Activated CD4-positive, alpha-beta memory T cell treated with anti-CD3 and anti-CD28 coated beads for 36 hours (primary cell): Measurements from ENCODE around the gene CARNS1. TPM values are rescaled to one million over a fixed set of nuclear protein-coding genes. Genes with fewer than 3 reads are reported as not detected.

Experiments
- CTCF ChIA-PET: fragments of 350-600 bp; sonication (Branson Sonifier 250); formaldehyde crosslinking; loops from one replicate; lab custom pipeline; 2021; ENCODE audit warnings: antibody characterized with exemption, inconsistent platforms; lab: Charles Lee
- POLR2A ChIA-PET: fragments of 350-600 bp; sonication (Branson Sonifier 250); formaldehyde crosslinking; loops from one replicate; lab custom pipeline; 2021; ENCODE audit warnings: antibody characterized with exemption; lab: Charles Lee
- DNase-seq: peaks from one replicate; pipeline ENCODE4 v3.0.0-alpha.2; 2020
- H3K27ac Mint-ChIP-seq: one replicate; pipeline ENCODE4 v1.8.0; 2021; ENCODE audit warnings: mixed read lengths
- H3K27me3 Mint-ChIP-seq: one replicate; pipeline ENCODE4 v1.8.0; 2021; ENCODE audit warnings: mixed read lengths
- H3K36me3 Mint-ChIP-seq: one replicate; pipeline ENCODE4 v1.8.0; 2021; ENCODE audit warnings: mixed read lengths
- H3K4me1 Mint-ChIP-seq: one replicate; pipeline ENCODE4 v1.8.0; 2021; ENCODE audit warnings: low read depth, mixed read lengths
- H3K4me3 Mint-ChIP-seq: one replicate; pipeline ENCODE4 v1.8.0; 2021; ENCODE audit warnings: mild to moderate bottlenecking, mixed read lengths
- H3K9me3 Mint-ChIP-seq: one replicate; pipeline ENCODE4 v1.8.0; 2021; ENCODE audit warnings: mixed read lengths
- intact Hi-C: fragments of 100-400 bp; cut with micrococcal nuclease; formaldehyde crosslinking; loops from one replicate; pipeline ENCODE4 v1.15.1; 2023
- total RNA-seq, 2 experiments: library from RNA; stranded (reverse); gene quantifications; one replicate each; pipeline ENCODE4 v1.2.3, GENCODE V29; 2021

Gene CARNS1
- total RNA-seq, 2 experiments from 2014 or later: 2.3 to 3.3 TPM

GRCh38 chr11:67390947-67391303 lies 24.6 kb upstream of the CARNS1 start:
- H3K9me3 Mint-ChIP-seq: no peaks in the 10 kb centered on the region
- no peaks in the 10 kb centered on the region for H3K36me3 Mint-ChIP-seq
- CTCF ChIA-PET: interaction anchor here (0.6 to 3.3 kb wide), 11 partner anchors 9 to 72 kb away, joined by 3 to 28 read pairs (median 6); partner anchors contain the start of gene PPP1CA
- POLR2A ChIA-PET: interaction anchor here (1.1 to 3.5 kb wide), 4 partner anchors 9 to 77 kb away, joined by 4 to 38 read pairs (median 6); partner anchors contain the start of genes PPP1CA and TBC1D10C
- DNase-seq: no peak
- H3K27ac Mint-ChIP-seq: peak overlapping the region; percentile 33
- H3K4me3 Mint-ChIP-seq: peak overlapping the region; percentile 92
- peaks cover 29% of the 10 kb centered on the region for H3K4me1 Mint-ChIP-seq
- intact Hi-C loops: loop anchor here (5.0 kb wide), 1 partner anchor 36 kb away; the partner anchor contains the start of gene RPS6KB2
- no peaks in the 10 kb centered on the region for H3K27me3 Mint-ChIP-seq

GRCh38 chr11:67391304-67392182 lies 23.9 kb upstream of the CARNS1 start, which contains the start of gene RAD9A:
Gene RAD9A (plus strand): TSS chr11:67391986. CDS start chr11:67392045, 59 bp downstream.
- CTCF ChIA-PET: interaction anchor here (0.6 to 3.3 kb wide), 16 partner anchors 9 to 96 kb away, joined by 3 to 28 read pairs (median 4); partner anchors contain the start of gene PPP1CA
- Mint-ChIP-seq H3K36me3 (peaks cover 3% of the 10 kb centered on the region), H3K4me1 (peaks cover 33% of the 10 kb centered on the region)

GRCh38 chr11:67392183-67392715 lies 23.2 kb upstream of the CARNS1 start:
- POLR2A ChIA-PET: interaction anchor here (0.7 to 3.5 kb wide), 9 partner anchors 10 to 152 kb away, joined by 3 to 38 read pairs (median 5); partner anchors contain the start of genes PPP1CA and TBC1D10C
- Mint-ChIP-seq H3K27me3 (no peaks in the 10 kb centered on the region), H3K36me3 (peaks cover 7% of the 10 kb centered on the region), H3K27ac (peak overlapping the region; percentile 76), H3K4me1 (peaks cover 40% of the 10 kb centered on the region), H3K9me3 (no peaks in the 10 kb centered on the region), H3K4me3 (peak overlapping the region; percentile 92)
- no peak for DNase-seq
- CTCF ChIA-PET: interaction anchor here (0.8 to 3.3 kb wide), 14 partner anchors 9 to 95 kb away, joined by 3 to 28 read pairs (median 6); partner anchors contain the start of gene PPP1CA
- intact Hi-C loops: loop anchor here (5.0 kb wide), 1 partner anchor 35 kb away; the partner anchor contains the start of gene RPS6KB2

More at GRCh38 chr11:67391304-67392182, 23.9 kb upstream of the CARNS1 start, which contains the start of gene RAD9A:
- POLR2A ChIA-PET: interaction anchor here (0.7 to 3.5 kb wide), 9 partner anchors 9 to 152 kb away, joined by 3 to 38 read pairs (median 5); partner anchors contain the start of genes PPP1CA and TBC1D10C
- intact Hi-C loops: loop anchor here (5.0 kb wide), 1 partner anchor 36 kb away; the partner anchor contains the start of gene RPS6KB2
- Mint-ChIP-seq H3K27ac (peak within 1 kb of the TSS; percentile 76), H3K9me3 (no peaks in the 10 kb centered on the region), H3K4me3 (peak within 1 kb of the TSS; percentile 92), H3K27me3 (no peaks in the 10 kb centered on the region)
- peak; percentile 95 for DNase-seq

GRCh38 chr11:67393437-67393836 lies 22.0 kb upstream of the CARNS1 start:
- H3K4me3 Mint-ChIP-seq: peak overlapping the region; percentile 92
- peaks cover 51% of the 10 kb centered on the region for H3K4me1 Mint-ChIP-seq
- ChIA-PET CTCF (interaction anchor here (1.4 to 3.3 kb wide), 2 partner anchors 10 to 42 kb away, joined by 3 to 24 read pairs; no protein-coding TSS in a partner anchor), POLR2A (interaction anchor here (3.5 kb wide), 1 partner anchor 9 kb away, joined by 38 read pairs; the partner anchor contains the start of genes PPP1CA and TBC1D10C)
- H3K9me3 Mint-ChIP-seq: no peaks in the 10 kb centered on the region
- H3K27me3 Mint-ChIP-seq: no peaks in the 10 kb centered on the region
- DNase-seq: no peak
- H3K36me3 Mint-ChIP-seq: peaks cover 16% of the 10 kb centered on the region
- H3K27ac Mint-ChIP-seq: no peak overlapping the region
- intact Hi-C loops: loop anchor here (5.0 kb wide), 1 partner anchor 34 kb away; the partner anchor contains the start of gene RPS6KB2

GRCh38 chr11:67393990-67394389 lies 21.5 kb upstream of the CARNS1 start:
- H3K36me3 Mint-ChIP-seq: peaks cover 18% of the 10 kb centered on the region
- no peak overlapping the region for H3K4me3 Mint-ChIP-seq
- no peaks in the 10 kb centered on the region for H3K9me3 Mint-ChIP-seq
- ChIA-PET CTCF (interaction anchor here (1.4 to 1.5 kb wide), 2 partner anchors 11 kb away, joined by 3 read pairs; no protein-coding TSS in a partner anchor), POLR2A (no interaction called here)
- peaks cover 54% of the 10 kb centered on the region for H3K4me1 Mint-ChIP-seq
- no peak overlapping the region for H3K27ac Mint-ChIP-seq
- no peak for DNase-seq
- no peaks in the 10 kb centered on the region for H3K27me3 Mint-ChIP-seq
- intact Hi-C loops: loop anchor here (5.0 kb wide), 1 partner anchor 33 kb away; the partner anchor contains the start of gene RPS6KB2

- H3K27me3 Mint-ChIP-seq: no peaks in the 10 kb centered on the region
- H3K9me3 Mint-ChIP-seq: no peaks in the 10 kb centered on the region
- peak overlapping the region; percentile 42 for H3K27ac Mint-ChIP-seq
- peaks cover 61% of the 10 kb centered on the region for H3K4me1 Mint-ChIP-seq
- ChIA-PET POLR2A (interaction anchor here (1.0 kb wide), 2 partner anchors 42 to 153 kb away, joined by 3 read pairs; partner anchors contain the start of gene PTPRCAP), CTCF (interaction anchor here (1.3 to 1.7 kb wide), 4 partner anchors 9 to 44 kb away, joined by 3 to 7 read pairs (median 4); no protein-coding TSS in a partner anchor)
- H3K36me3 Mint-ChIP-seq: peaks cover 29% of the 10 kb centered on the region
- intact Hi-C loops: no loop called here
- DNase-seq: no peak
- H3K4me3 Mint-ChIP-seq: no peak overlapping the region
Observed at GRCh38 chr11:67395555-67396258, 19.8 kb upstream of the CARNS1 start.

GRCh38 chr11:67396259-67396581 lies 19.3 kb upstream of the CARNS1 start:
- peaks cover 30% of the 10 kb centered on the region for H3K36me3 Mint-ChIP-seq
- CTCF ChIA-PET: interaction anchor here (1.3 to 1.7 kb wide), 3 partner anchors 14 to 44 kb away, joined by 4 to 7 read pairs (median 4); no protein-coding TSS in a partner anchor
- H3K4me3 Mint-ChIP-seq: no peak overlapping the region

GRCh38 chr11:67396587-67397389 lies 18.7 kb upstream of the CARNS1 start:
- ChIA-PET CTCF (interaction anchor here (1.1 to 1.7 kb wide), 4 partner anchors 14 to 45 kb away, joined by 3 to 7 read pairs (median 4); no protein-coding TSS in a partner anchor), POLR2A (interaction anchor here (1.0 to 1.7 kb wide), 3 partner anchors 41 to 154 kb away, joined by 3 to 5 read pairs (median 3); partner anchors contain the start of gene PTPRCAP)
- Mint-ChIP-seq H3K4me3 (no peak overlapping the region), H3K27ac (peak overlapping the region; percentile 88), H3K36me3 (peaks cover 30% of the 10 kb centered on the region), H3K27me3 (no peaks in the 10 kb centered on the region), H3K9me3 (no peaks in the 10 kb centered on the region), H3K4me1 (peaks cover 54% of the 10 kb centered on the region)
- no peak for DNase-seq
- intact Hi-C loops: no loop called here

More at GRCh38 chr11:67396259-67396581, 19.3 kb upstream of the CARNS1 start:
- Mint-ChIP-seq H3K9me3 (no peaks in the 10 kb centered on the region), H3K27me3 (no peaks in the 10 kb centered on the region), H3K27ac (peak overlapping the region; percentile 42), H3K4me1 (peaks cover 56% of the 10 kb centered on the region)
- intact Hi-C loops: no loop called here
- POLR2A ChIA-PET: interaction anchor here (1.0 to 1.7 kb wide), 3 partner anchors 41 to 153 kb away, joined by 3 to 5 read pairs (median 3); partner anchors contain the start of gene PTPRCAP
- DNase-seq: no peak

GRCh38 chr11:67397536-67397935 lies 17.9 kb upstream of the CARNS1 start:
- no peak for DNase-seq
- Mint-ChIP-seq H3K9me3 (no peaks in the 10 kb centered on the region), H3K4me3 (no peak overlapping the region), H3K36me3 (peaks cover 30% of the 10 kb centered on the region), H3K27me3 (no peaks in the 10 kb centered on the region), H3K27ac (peak overlapping the region; percentile 69), H3K4me1 (peaks cover 54% of the 10 kb centered on the region)
- CTCF ChIA-PET: interaction anchor here (1.1 kb wide), 1 partner anchor 15 kb away, joined by 3 read pairs; no protein-coding TSS in a partner anchor
- intact Hi-C loops: no loop called here
- POLR2A ChIA-PET: interaction anchor here (1.7 kb wide), 1 partner anchor 91 kb away, joined by 5 read pairs; no protein-coding TSS in a partner anchor
